BJ (cell line): ENCODE results near the gene DUSP6. TPM values are rescaled to one million over a fixed set of nuclear protein-coding genes. Genes with fewer than 3 reads are reported as not detected.

Experiments used
- CTCF ChIA-PET: fragments of 350-600 bp; formaldehyde crosslinking; extraction: SDS; loops from one replicate; lab custom pipeline; 2021; ENCODE audit warnings: antibody characterized with exemption, inconsistent platforms; lab: Yijun Ruan, JAX
- POLR2A ChIA-PET: fragments of 300-600 bp; sonication (Branson Sonifier 250); formaldehyde crosslinking; extraction: SDS; loops from one replicate; lab custom pipeline; 2021; ENCODE audit warnings: antibody characterized with exemption; lab: Charles Lee
- DNase-seq: peaks from one replicate; pipeline ENCODE4 v3.0.0-alpha.2; 2011; ENCODE audit warnings: low read depth
- H3K27me3 ChIP-seq: 2 replicates; pipeline ENCODE4 v1.6.0; 2011; ENCODE audit warnings: low read length; ENCODE audit not compliant: control insufficient read depth, insufficient read depth
- H3K36me3 ChIP-seq: 2 replicates; pipeline ENCODE4 v1.5.1; 2011; ENCODE audit warnings: low read length; ENCODE audit not compliant: control insufficient read depth, insufficient read depth
- H3K4me3 ChIP-seq: 2 replicates; pipeline ENCODE4 v1.5.1; 2011; ENCODE audit warnings: low read depth, mild to moderate bottlenecking, control low read depth, low read length
- polyA plus RNA-seq: library from polyadenylated mRNA; depleted of rRNA; stranded (reverse); fragments of >200 nt; gene quantifications from 2 replicates; pipeline ENCODE4 v1.2.3, GENCODE V29; 2011
- TF ChIP-seq, protein P1 (sequence below): IDR thresholded peaks from 2 replicates; pipeline ENCODE4 v1.5.1; 2011; ENCODE audit warnings: low read depth, mild to moderate bottlenecking, control low read depth, inconsistent platforms, low read length, moderate library complexity; ENCODE audit not compliant: insufficient read depth

Gene DUSP6
- polyA plus RNA-seq, 1 experiment, result 26.6 TPM

- Histone ChIP-seq H3K4me3 (peak overlapping the region; percentile 89), H3K36me3 (peaks cover 4% of the 10 kb centered on the region), H3K27me3 (no peaks in the 10 kb centered on the region)
- TF ChIP-seq, protein P1, sequence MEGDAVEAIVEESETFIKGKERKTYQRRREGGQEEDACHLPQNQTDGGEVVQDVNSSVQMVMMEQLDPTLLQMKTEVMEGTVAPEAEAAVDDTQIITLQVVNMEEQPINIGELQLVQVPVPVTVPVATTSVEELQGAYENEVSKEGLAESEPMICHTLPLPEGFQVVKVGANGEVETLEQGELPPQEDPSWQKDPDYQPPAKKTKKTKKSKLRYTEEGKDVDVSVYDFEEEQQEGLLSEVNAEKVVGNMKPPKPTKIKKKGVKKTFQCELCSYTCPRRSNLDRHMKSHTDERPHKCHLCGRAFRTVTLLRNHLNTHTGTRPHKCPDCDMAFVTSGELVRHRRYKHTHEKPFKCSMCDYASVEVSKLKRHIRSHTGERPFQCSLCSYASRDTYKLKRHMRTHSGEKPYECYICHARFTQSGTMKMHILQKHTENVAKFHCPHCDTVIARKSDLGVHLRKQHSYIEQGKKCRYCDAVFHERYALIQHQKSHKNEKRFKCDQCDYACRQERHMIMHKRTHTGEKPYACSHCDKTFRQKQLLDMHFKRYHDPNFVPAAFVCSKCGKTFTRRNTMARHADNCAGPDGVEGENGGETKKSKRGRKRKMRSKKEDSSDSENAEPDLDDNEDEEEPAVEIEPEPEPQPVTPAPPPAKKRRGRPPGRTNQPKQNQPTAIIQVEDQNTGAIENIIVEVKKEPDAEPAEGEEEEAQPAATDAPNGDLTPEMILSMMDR, result no peak
- CTCF ChIA-PET, result interaction anchor here (1.4 kb wide), 1 partner anchor 112 kb away, joined by 8 read pairs; no protein-coding TSS in a partner anchor
- POLR2A ChIA-PET, result no interaction called here
- DNase-seq, result no peak
Measured at GRCh38 chr12:89349814-89350213, 2.5 kb downstream of the DUSP6 start.

GRCh38 chr12:89348894-89349699 lies 3.2 kb downstream of the DUSP6 start:
- Histone ChIP-seq H3K27me3 (no peaks in the 10 kb centered on the region), H3K4me3 (peak overlapping the region; percentile 89), H3K36me3 (peaks cover 4% of the 10 kb centered on the region)
- TF ChIP-seq, protein P1, result no peak
- CTCF ChIA-PET, result interaction anchor here (1.1 to 1.4 kb wide), 2 partner anchors 105 to 113 kb away, joined by 4 to 8 read pairs; no protein-coding TSS in a partner anchor
- POLR2A ChIA-PET, result no interaction called here
- DNase-seq, result no peak

DNA sequence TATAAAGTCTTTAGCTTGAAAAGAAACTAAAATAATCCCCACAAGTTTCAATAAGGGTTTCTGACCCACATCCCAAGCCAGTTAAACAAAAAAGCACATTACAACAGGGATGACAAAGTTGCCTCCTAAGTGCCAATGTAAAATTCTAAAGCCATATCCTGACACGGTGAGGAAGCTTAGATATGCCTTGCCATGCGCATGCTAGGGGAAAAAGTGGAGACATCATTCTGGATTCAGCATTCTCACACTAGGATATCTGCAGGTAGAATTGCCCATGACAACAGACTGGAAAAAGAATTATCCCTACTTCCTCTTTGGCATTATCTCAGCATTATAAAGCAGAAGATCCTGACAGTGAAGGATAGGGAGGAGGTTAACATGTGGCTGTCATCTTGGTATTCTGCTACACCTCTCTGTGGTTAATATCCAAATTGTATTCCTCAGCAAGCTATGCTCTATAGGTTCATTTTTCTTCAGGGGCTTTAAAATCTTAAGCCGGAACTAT lies 4.9 kb downstream of the DUSP6 start:
- CTCF ChIA-PET, result interaction anchor here (0.8 to 1.4 kb wide), 5 partner anchors 51 to 330 kb away, joined by 3 to 5 read pairs (median 3); no protein-coding TSS in a partner anchor
- H3K36me3 ChIP-seq, result peaks cover 4% of the 10 kb centered on the region
- H3K4me3 ChIP-seq, result no peak overlapping the region
- POLR2A ChIA-PET, result no interaction called here
- TF ChIP-seq, protein P1, result no peak
- H3K27me3 ChIP-seq, result no peaks in the 10 kb centered on the region
- no peak for DNase-seq

DNA sequence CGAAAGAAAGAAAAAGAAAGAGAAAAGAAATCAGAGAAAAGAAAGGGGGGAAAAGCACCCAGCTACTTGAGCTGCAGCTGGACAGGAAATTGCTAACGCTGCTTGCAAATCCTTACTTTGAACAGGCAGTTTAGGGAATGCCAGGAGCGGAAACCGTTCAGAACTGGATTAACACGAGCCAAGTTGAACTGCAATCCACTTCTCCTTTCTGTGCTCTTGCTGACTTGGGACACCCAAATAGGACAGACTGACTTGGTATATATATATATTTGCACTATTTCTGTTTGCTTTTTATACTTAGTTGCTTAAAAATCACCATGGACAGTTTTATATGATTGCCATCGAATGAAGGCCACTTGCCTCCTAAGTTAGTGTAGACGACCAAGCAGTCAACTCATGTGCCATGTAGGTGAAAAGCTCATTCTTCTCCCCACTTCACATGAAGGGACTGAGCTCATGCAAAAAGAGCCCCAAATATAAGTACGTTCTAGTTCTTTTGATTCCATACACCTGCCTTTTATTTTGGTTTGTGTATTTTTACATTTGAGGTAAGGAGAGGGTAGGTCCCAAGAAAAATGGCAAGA lies 5.5 kb downstream of the DUSP6 start:
- no peaks in the 10 kb centered on the region for H3K27me3 ChIP-seq
- H3K36me3 ChIP-seq, result peaks cover 4% of the 10 kb centered on the region
- ChIA-PET POLR2A (no interaction called here), CTCF (interaction anchor here (0.8 to 1.4 kb wide), 6 partner anchors 10 to 329 kb away, joined by 3 to 5 read pairs (median 4); no protein-coding TSS in a partner anchor)
- TF ChIP-seq, protein P1, result no peak
- no peak for DNase-seq
- H3K4me3 ChIP-seq, result no peak overlapping the region
